ENCODE measurements around the gene ZNF608.

ZNF608 gene

DNA sequence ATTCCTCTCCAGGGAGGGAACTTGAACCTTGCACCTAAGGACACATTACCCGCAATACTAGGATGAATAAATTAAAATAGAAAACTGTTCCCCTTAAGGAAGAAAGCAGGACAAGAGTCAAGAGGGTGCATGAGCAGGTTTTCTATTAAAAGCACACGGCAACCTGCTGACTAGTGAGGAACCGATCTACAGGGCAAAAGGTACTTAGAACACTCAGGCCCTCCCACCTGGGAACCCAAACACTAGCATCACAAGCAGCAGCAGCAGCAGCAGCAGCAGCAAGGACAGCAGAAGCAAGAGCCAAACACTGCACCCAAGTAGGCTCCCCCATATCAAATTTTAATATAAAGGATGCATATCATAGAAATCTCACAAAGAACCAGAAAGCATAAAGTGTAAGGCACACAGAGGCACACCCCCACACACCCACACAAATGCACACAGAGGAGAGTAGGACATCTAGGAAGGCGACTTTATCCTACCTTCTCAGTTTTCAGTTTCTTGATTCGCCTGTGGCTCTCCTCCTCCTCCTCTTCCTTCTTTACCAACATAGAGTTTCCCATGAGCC lies 2.8 kb downstream of the ZNF608 start:
- Histone ChIP-seq H3K4me2 (ENCODE audit: low read depth, low read length, poor library complexity, severe bottlenecking) (peak overlapping the region; percentile 96), H2AFZ (ENCODE audit: low read depth, low read length, severe bottlenecking) (no peak overlapping the region), H3K4me3 (ENCODE audit: insufficient read depth, low read length, poor library complexity, severe bottlenecking) (peak overlapping the region; percentile 88), H3K36me3 (ENCODE audit: low read length) (no peaks in the 10 kb centered on the region; the same call in 1 of the 2 replicates), H3K27me3 (ENCODE audit: low read length) (no peaks in the 10 kb centered on the region), H3K9me2 (replicated peaks; ENCODE audit: insufficient read depth, low read length) (no peaks in the 10 kb centered on the region), H3K9me3 (ENCODE audit: insufficient read depth, low read length) (no peaks in the 10 kb centered on the region), H4K20me1 (ENCODE audit: low read depth, low read length) (no peaks in the 10 kb centered on the region), H3K79me2 (ENCODE audit: insufficient read depth, low read length) (peaks cover 77% of the 10 kb centered on the region), H3K9ac (ENCODE audit: low read length) (peak overlapping the region; percentile 89), H3F3A (ENCODE audit: insufficient read depth) (peaks cover 74% of the 10 kb centered on the region), H3K27ac (ENCODE audit: low read depth, low read length) (peak overlapping the region; percentile 98)
- TF ChIP-seq EZH2phosphoT487 (conservative IDR thresholded peaks at IDR 0.05; ENCODE audit: low read length), result no peak
- TF ChIP-seq, protein P1, sequence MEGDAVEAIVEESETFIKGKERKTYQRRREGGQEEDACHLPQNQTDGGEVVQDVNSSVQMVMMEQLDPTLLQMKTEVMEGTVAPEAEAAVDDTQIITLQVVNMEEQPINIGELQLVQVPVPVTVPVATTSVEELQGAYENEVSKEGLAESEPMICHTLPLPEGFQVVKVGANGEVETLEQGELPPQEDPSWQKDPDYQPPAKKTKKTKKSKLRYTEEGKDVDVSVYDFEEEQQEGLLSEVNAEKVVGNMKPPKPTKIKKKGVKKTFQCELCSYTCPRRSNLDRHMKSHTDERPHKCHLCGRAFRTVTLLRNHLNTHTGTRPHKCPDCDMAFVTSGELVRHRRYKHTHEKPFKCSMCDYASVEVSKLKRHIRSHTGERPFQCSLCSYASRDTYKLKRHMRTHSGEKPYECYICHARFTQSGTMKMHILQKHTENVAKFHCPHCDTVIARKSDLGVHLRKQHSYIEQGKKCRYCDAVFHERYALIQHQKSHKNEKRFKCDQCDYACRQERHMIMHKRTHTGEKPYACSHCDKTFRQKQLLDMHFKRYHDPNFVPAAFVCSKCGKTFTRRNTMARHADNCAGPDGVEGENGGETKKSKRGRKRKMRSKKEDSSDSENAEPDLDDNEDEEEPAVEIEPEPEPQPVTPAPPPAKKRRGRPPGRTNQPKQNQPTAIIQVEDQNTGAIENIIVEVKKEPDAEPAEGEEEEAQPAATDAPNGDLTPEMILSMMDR (IDR thresholded peaks at IDR 0.05; ENCODE audit: insufficient read depth, low read length, poor library complexity, severe bottlenecking), result no peak

DNA sequence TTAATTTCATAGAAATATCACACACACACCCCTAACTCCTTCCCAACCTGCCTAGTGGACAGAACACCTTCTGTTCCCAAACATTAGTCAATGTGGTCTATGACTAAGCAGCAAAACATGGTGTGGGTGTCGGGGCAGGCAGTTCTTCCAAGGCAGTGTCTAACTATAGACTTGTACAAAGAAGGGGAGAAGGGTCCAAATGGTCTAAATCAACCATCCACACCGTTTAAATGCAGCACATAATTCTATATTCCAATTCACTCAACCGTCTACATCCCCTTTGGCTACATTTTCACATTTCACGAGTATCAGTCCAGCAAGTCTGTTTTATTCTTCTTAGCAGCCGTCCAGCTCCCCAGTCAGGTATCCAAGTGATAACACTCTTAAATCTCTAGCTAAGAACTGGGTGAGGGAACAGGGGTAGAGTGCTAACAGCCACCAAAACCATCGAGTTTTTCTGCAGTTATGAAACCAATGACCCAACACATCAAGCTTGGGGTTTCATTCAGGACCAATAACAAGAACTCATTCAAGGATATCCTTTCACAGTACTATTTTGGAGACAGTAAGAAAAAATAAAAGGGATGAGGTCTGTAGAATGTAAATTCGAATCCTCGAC lies 3.3 kb downstream of the ZNF608 start:
- Histone ChIP-seq H3K4me3 (ENCODE audit: insufficient read depth, low read length, poor library complexity, severe bottlenecking) (peak overlapping the region; percentile 88), H3K9ac (ENCODE audit: low read length) (peak overlapping the region; percentile 89), H3K79me2 (ENCODE audit: insufficient read depth, low read length) (peaks cover 83% of the 10 kb centered on the region), H4K20me1 (ENCODE audit: low read depth, low read length) (no peaks in the 10 kb centered on the region), H3K27me3 (ENCODE audit: low read length) (no peaks in the 10 kb centered on the region), H2AFZ (ENCODE audit: low read depth, low read length, severe bottlenecking) (no peak overlapping the region), H3K4me2 (ENCODE audit: low read depth, low read length, poor library complexity, severe bottlenecking) (peak overlapping the region; percentile 96), H3K9me3 (ENCODE audit: insufficient read depth, low read length) (no peaks in the 10 kb centered on the region), H3K27ac (ENCODE audit: low read depth, low read length) (peak overlapping the region; percentile 98), H3K9me2 (replicated peaks; ENCODE audit: insufficient read depth, low read length) (no peaks in the 10 kb centered on the region), H3K36me3 (ENCODE audit: low read length) (no peaks in the 10 kb centered on the region; the same call in 1 of the 2 replicates), H3F3A (ENCODE audit: insufficient read depth) (peaks cover 74% of the 10 kb centered on the region)
- no peak for TF ChIP-seq EZH2phosphoT487 (conservative IDR thresholded peaks at IDR 0.05; ENCODE audit: low read length)
- TF ChIP-seq, protein P1 (IDR thresholded peaks at IDR 0.05; ENCODE audit: insufficient read depth, low read length, poor library complexity, severe bottlenecking), result no peak

DNA sequence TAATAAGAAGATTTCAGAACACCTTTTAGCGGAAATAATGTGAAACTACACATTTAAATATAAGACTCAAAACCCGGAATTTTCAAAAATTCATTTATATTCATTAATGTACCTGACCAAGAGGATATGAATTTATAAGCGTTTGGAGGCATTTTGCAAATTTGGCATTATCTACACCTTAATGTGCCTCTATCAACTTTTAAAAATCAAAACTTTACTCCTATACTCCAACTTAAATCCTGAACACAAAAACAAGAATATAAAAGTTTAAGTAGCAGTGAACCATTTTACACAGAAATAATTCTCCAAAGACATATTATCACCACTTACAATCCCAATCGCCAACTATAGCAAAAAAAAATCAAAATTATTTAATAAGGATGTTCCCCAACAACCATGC lies 3.9 kb downstream of the ZNF608 start:
- no peaks in the 10 kb centered on the region for H3K27me3 ChIP-seq (ENCODE audit: low read length)
- TF ChIP-seq, protein P1 (IDR thresholded peaks at IDR 0.05; ENCODE audit: insufficient read depth, low read length, poor library complexity, severe bottlenecking), result no peak
- TF ChIP-seq EZH2phosphoT487 (conservative IDR thresholded peaks at IDR 0.05; ENCODE audit: low read length), result no peak
- H3K36me3 ChIP-seq (ENCODE audit: low read length), result no peaks in the 10 kb centered on the region; the same call in 1 of the 2 replicates
- peaks cover 89% of the 10 kb centered on the region for H3K79me2 ChIP-seq (ENCODE audit: insufficient read depth, low read length)
- no peaks in the 10 kb centered on the region for H3K9me3 ChIP-seq (ENCODE audit: insufficient read depth, low read length)
- peak overlapping the region; percentile 96 for H3K4me2 ChIP-seq (ENCODE audit: low read depth, low read length, poor library complexity, severe bottlenecking)
- H3K9me2 ChIP-seq (replicated peaks; ENCODE audit: insufficient read depth, low read length), result no peaks in the 10 kb centered on the region
- H3K9ac ChIP-seq (ENCODE audit: low read length), result peak overlapping the region; percentile 89
- H3K4me3 ChIP-seq (ENCODE audit: insufficient read depth, low read length, poor library complexity, severe bottlenecking), result peak overlapping the region; percentile 88
- H2AFZ ChIP-seq (ENCODE audit: low read depth, low read length, severe bottlenecking), result no peak overlapping the region
- H3F3A ChIP-seq (ENCODE audit: insufficient read depth), result peaks cover 69% of the 10 kb centered on the region
- peak overlapping the region; percentile 98 for H3K27ac ChIP-seq (ENCODE audit: low read depth, low read length)
- no peaks in the 10 kb centered on the region for H4K20me1 ChIP-seq (ENCODE audit: low read depth, low read length)

Measured in SU-DHL-6 (cell line).